Vagina (tissue), 2 donors: Measurements from ENCODE around the gene AKAP6. TPM values are rescaled to one million over a fixed set of nuclear protein-coding genes. Genes with fewer than 3 reads are reported as not detected.

Source experiments
- DNase-seq, 2 donors: peaks; one replicate each; pipeline ENCODE4 v3.0.0-alpha.2; 2017; ENCODE audit errors: extremely low spot score in 2 of 2
- H3K27ac ChIP-seq: fragments of 200-600 bp; sonication (generic); one replicate; pipeline ENCODE4 v1.5.1; 2019
- H3K27me3 ChIP-seq: fragments of 200-600 bp; sonication (generic); one replicate; pipeline ENCODE4 v1.5.1; 2019
- H3K36me3 ChIP-seq, 2 donors: fragments of 200-600 bp; sonication (generic); one replicate each; pipeline ENCODE4 v1.5.1; 2017 to 2019
- H3K4me1 ChIP-seq: fragments of 200-600 bp; sonication (generic); one replicate; pipeline ENCODE4 v1.5.1; 2019
- H3K4me3 ChIP-seq, 2 donors: fragments of 200-600 bp; sonication (generic); 1 replicate in 1 of 2; 2 replicates in 1 of 2; pipeline ENCODE4 v1.5.1; 2016 to 2019
- H3K9me3 ChIP-seq: fragments of 200-600 bp; sonication (generic); one replicate; pipeline ENCODE4 v1.5.1; 2019
- POLR2A ChIP-seq, 2 donors: fragments of 450-650 bp; IDR thresholded peaks; one replicate each; pipeline ENCODE4 v1.6.1; 2017; ENCODE audit warnings: antibody characterized with exemption in 2 of 2, mild to moderate bottlenecking in 2 of 2, moderate library complexity in 2 of 2
- POLR2AphosphoS5 ChIP-seq, 2 donors: sonication (generic); formaldehyde crosslinking; IDR thresholded peaks; one replicate each; pipeline ENCODE4 v1.9.0; 2017; ENCODE audit warnings: antibody characterized with exemption in 2 of 2, mild to moderate bottlenecking in 2 of 2, low read depth in 1 of 2; ENCODE audit not compliant: insufficient read depth in 1 of 2
- intact Hi-C: fragments of 100-400 bp; cut with DNase I; formaldehyde crosslinking; loops from one replicate; pipeline ENCODE4 v1.15.1; 2023
- total RNA-seq: library from RNA; depleted of rRNA; stranded (reverse); fragments of >200 nt; gene quantifications from one replicate; pipeline ENCODE4 v1.2.3, GENCODE V29; 2016
- TF ChIP-seq, protein P1 (sequence below), 3 experiments: fragments of 450-650 bp in 2 of 3; fragments of 200-600 bp in 1 of 3; sonication (generic) in 1 of 3; IDR thresholded peaks; one replicate each; pipeline ENCODE4 v1.5.1; 2017 to 2019; ENCODE audit warnings: antibody characterized with exemption in 3 of 3, mild to moderate bottlenecking in 2 of 3, moderate library complexity in 2 of 3

AKAP6 gene
- total RNA-seq, 1 donor from 2014 or later: 3.9 TPM

DNA sequence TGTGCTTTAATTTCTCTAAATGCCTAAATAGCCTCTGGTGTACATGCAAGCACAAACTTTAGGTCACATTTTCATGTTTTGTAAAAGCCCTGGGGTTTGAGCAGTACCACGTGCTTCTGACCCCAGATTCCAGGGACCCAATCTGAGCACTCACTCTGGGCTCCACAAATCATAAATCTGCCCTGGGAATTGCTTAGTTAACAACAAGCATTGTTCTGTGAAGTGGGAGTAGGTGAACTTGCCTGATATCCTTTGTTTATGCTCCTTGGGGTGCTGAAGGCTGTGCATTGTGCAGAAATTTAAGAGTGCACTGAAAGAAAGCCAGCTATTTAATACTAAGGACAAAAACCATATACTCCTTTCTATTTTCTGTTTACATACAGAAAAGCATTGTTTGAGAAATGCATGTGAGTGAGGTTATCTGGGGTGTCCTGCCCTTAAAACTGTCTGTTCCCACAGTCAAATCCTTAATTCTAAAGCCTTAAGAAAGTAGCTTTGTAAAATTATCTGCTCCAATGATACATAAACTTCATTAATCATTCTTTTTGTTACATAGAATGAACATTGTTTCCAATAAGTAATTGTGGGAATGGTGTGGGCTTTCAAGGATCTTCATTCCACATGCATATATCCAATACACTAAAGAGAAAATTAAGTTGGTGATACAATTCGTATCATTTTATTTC, 351.0 kb downstream of the AKAP6 start:
- Histone ChIP-seq H3K27me3 (no peaks in the 10 kb centered on the region), H3K9me3 (no peaks in the 10 kb centered on the region), H3K27ac (no peak overlapping the region), H3K36me3 (no peaks in the 10 kb centered on the region), H3K4me1 (peaks cover 5% of the 10 kb centered on the region), H3K4me3 (no peak overlapping the region)
- intact Hi-C loops: no loop called here
- no peak for DNase-seq
- TF ChIP-seq, protein P1, sequence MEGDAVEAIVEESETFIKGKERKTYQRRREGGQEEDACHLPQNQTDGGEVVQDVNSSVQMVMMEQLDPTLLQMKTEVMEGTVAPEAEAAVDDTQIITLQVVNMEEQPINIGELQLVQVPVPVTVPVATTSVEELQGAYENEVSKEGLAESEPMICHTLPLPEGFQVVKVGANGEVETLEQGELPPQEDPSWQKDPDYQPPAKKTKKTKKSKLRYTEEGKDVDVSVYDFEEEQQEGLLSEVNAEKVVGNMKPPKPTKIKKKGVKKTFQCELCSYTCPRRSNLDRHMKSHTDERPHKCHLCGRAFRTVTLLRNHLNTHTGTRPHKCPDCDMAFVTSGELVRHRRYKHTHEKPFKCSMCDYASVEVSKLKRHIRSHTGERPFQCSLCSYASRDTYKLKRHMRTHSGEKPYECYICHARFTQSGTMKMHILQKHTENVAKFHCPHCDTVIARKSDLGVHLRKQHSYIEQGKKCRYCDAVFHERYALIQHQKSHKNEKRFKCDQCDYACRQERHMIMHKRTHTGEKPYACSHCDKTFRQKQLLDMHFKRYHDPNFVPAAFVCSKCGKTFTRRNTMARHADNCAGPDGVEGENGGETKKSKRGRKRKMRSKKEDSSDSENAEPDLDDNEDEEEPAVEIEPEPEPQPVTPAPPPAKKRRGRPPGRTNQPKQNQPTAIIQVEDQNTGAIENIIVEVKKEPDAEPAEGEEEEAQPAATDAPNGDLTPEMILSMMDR (IDR thresholded peaks at IDR 0.05): no peak
- TF ChIP-seq POLR2AphosphoS5 (IDR thresholded peaks at IDR 0.05; ENCODE audit: insufficient read depth in 1 of 2, low read depth in 1 of 2) (no peak), POLR2A (IDR thresholded peaks at IDR 0.05) (no peak)

DNA sequence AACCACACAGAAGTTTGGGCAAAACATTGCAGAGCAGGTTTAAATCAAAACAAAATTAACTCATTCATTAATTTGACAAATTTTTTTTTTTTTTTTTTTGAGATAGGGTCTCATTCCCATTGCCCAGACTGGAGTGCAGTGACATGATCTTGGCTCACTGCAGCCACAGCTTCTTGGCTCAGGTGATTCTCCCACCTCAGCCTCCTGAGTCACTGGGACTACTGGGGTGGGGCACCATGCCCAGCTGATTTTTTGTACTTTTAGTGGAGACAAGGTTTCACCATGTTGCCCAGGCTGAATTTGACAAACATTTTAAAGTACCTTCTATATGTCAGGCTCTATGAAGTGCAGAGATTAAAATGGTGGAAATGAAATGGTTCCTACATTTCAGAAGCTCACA, 352.5 kb downstream of the AKAP6 start:
- Histone ChIP-seq H3K4me3 (no peak overlapping the region), H3K27ac (no peak overlapping the region), H3K27me3 (no peaks in the 10 kb centered on the region), H3K36me3 (no peaks in the 10 kb centered on the region), H3K9me3 (no peaks in the 10 kb centered on the region), H3K4me1 (peaks cover 5% of the 10 kb centered on the region)
- intact Hi-C loops: no loop called here
- TF ChIP-seq POLR2AphosphoS5 (IDR thresholded peaks at IDR 0.05; ENCODE audit: insufficient read depth in 1 of 2, low read depth in 1 of 2): no peak
- TF ChIP-seq POLR2A (IDR thresholded peaks at IDR 0.05): no peak
- TF ChIP-seq, protein P1 (IDR thresholded peaks at IDR 0.05): no peak
- no peak for DNase-seq

DNA sequence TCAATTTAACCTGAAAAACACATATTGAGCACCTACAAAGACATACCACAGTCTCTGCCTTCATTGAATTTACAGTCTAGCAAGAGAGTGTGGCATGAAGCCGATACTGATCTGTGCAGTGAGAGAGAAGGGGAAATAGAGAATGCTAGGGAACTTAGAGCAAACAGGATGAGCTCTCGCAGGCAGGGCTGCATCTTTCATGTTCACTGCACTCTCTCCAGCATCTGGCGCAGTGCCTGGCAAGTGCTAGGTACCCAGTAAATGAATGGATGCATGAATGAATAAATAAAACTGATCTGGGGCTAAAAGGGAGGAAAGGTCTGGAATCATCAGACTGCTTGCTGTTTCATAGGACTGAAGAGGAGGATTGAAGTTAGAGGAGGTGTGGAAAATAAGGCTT, 353.1 kb downstream of the AKAP6 start:
- Histone ChIP-seq H3K9me3 (no peaks in the 10 kb centered on the region), H3K27me3 (no peaks in the 10 kb centered on the region), H3K4me1 (no peaks in the 10 kb centered on the region), H3K4me3 (no peak overlapping the region), H3K27ac (no peak overlapping the region), H3K36me3 (no peaks in the 10 kb centered on the region)
- intact Hi-C loops: no loop called here
- DNase-seq: no peak
- TF ChIP-seq POLR2A (IDR thresholded peaks at IDR 0.05): no peak
- TF ChIP-seq POLR2AphosphoS5 (IDR thresholded peaks at IDR 0.05; ENCODE audit: insufficient read depth in 1 of 2, low read depth in 1 of 2): no peak
- TF ChIP-seq, protein P1 (IDR thresholded peaks at IDR 0.05): no peak

DNA sequence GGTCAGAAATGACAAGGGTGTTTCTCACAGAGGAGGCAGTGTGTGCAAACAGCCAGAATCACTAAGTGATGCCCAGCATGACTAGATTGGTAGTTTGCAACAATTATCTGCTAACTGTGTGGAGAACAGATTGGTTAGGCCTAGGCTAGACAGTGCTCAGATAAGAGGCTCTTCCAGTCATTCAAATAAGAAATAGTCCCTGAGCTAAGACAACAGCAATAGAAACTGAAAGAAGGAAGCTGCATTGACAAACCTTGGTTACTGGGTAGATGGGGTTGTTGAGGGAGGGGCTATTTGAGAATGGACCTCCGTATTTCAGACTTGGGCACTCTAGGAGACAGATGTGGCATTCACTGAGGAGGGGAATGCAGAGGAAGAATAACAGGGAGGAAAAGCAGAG, 354.6 kb downstream of the AKAP6 start:
- H3K27ac ChIP-seq: no peak overlapping the region
- no peak for TF ChIP-seq POLR2A (IDR thresholded peaks at IDR 0.05)
- H3K9me3 ChIP-seq: no peaks in the 10 kb centered on the region
- no peaks in the 10 kb centered on the region for H3K36me3 ChIP-seq
- no peak for DNase-seq
- no peaks in the 10 kb centered on the region for H3K27me3 ChIP-seq
- H3K4me3 ChIP-seq: no peak overlapping the region
- intact Hi-C loops: no loop called here
- H3K4me1 ChIP-seq: no peaks in the 10 kb centered on the region

DNA sequence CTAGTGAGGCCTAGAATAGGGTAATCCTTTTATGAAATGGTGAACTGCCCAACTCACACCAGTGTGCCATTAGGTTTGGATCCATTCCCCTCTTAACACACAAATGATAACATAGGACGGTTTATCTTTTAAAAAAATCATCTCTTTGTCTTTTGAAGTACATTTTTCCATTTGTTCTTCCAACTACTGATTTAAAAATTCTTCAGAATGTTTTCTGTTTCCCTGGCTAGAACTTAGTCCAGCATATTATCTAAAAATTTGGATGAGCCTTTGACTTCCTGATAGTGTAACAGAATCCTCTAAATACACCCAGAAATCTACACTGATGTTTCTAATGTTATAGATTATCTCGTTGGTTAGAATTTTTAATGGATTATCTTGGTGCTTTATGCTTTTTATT, 359.8 kb downstream of the AKAP6 start:
- Histone ChIP-seq H3K4me1 (no peaks in the 10 kb centered on the region), H3K36me3 (no peaks in the 10 kb centered on the region)

More for the DNA sequence above, 359.8 kb downstream of the AKAP6 start:
- no peaks in the 10 kb centered on the region for H3K27me3 ChIP-seq
- intact Hi-C loops: no loop called here
- no peak for TF ChIP-seq POLR2A (IDR thresholded peaks at IDR 0.05)
- TF ChIP-seq, protein P1 (IDR thresholded peaks at IDR 0.05): no peak
- TF ChIP-seq POLR2AphosphoS5 (IDR thresholded peaks at IDR 0.05; ENCODE audit: insufficient read depth in 1 of 2, low read depth in 1 of 2): no peak
- DNase-seq: no peak
- no peak overlapping the region for H3K27ac ChIP-seq
- no peak overlapping the region for H3K4me3 ChIP-seq
- no peaks in the 10 kb centered on the region for H3K9me3 ChIP-seq
